ENCODE measurements around the gene MT2A.

DNA sequence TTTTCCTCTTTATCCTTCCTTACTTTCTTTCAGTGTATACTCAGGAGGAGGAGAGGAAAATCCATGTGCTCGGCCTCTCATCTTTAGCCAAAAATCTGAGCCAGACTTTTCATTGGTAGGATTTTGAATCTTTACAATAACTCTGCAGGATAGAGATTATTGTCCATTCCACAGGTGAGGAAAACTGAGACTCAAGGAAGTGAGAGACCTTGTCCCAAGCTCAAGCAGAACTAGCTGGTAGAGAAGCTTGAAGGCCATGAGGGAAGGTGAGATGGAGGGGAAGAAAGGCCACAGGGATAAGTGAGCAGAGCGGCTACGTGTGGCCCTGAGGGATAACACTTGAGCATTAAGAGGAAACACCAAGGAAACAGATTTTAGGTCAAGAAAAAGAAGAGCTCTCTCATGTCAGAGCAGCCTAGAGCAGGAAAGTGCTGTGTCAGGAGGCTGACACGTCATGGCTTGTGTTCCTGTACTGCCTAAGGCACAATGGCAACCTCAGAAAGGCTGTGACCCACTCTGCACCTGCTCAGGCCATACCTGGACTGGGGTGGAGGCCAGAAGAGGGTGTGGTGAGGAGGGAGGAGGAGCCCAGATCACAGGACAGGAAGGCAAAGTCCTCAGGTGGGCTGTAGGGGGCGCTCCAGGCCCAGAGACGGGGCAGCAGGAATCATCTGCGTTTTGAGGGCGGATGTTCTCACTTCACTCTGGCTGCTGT is 31.6 kb upstream of the MT2A start:
- TF ChIP-seq, protein P1, sequence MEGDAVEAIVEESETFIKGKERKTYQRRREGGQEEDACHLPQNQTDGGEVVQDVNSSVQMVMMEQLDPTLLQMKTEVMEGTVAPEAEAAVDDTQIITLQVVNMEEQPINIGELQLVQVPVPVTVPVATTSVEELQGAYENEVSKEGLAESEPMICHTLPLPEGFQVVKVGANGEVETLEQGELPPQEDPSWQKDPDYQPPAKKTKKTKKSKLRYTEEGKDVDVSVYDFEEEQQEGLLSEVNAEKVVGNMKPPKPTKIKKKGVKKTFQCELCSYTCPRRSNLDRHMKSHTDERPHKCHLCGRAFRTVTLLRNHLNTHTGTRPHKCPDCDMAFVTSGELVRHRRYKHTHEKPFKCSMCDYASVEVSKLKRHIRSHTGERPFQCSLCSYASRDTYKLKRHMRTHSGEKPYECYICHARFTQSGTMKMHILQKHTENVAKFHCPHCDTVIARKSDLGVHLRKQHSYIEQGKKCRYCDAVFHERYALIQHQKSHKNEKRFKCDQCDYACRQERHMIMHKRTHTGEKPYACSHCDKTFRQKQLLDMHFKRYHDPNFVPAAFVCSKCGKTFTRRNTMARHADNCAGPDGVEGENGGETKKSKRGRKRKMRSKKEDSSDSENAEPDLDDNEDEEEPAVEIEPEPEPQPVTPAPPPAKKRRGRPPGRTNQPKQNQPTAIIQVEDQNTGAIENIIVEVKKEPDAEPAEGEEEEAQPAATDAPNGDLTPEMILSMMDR (IDR thresholded peaks at IDR 0.05; ENCODE audit: poor library complexity) = peak; percentile 60
- no peak for TF ChIP-seq EZH2phosphoT487 (IDR thresholded peaks at IDR 0.05; ENCODE audit: low read depth, severe bottlenecking, unreplicated experiment)
